ENCODE measurements around the gene RPS6KB2. TPM values are rescaled to one million over a fixed set of nuclear protein-coding genes. Genes with fewer than 3 reads are reported as not detected.

The RPS6KB2 gene
- total and polyA plus RNA-seq, 10 of the 15 experiments (the other 5 are each of a cell fraction or from before 2014, with no cell fraction given) = 0.39 to 101 (median 58.4) TPM

GRCh38 chr11:67468759-67469507, 40.6 kb downstream of the RPS6KB2 start, which contains the start of gene TMEM134 (continued):
- peak; percentile 45 to 76 (median 64) for TF ChIP-seq CTCF (IDR thresholded peaks at IDR 0.05 in 2 of 3, conservative IDR thresholded peaks at IDR 0.05 in 1 of 3; ENCODE audit: control insufficient read depth in 2 of 3, extremely low read depth in 1 of 3, insufficient read depth in 1 of 3, low read depth in 3 of 3, low read length in 3 of 3)
- peak; percentile 81; the same call in 1 of the 2 replicates for TF ChIP-seq MXI1 (IDR thresholded peaks at IDR 0.05; ENCODE audit: low read depth, low read length)
- no peak for TF ChIP-seq FOXK2 (IDR thresholded peaks at IDR 0.05)
- TF ChIP-seq, protein P1, sequence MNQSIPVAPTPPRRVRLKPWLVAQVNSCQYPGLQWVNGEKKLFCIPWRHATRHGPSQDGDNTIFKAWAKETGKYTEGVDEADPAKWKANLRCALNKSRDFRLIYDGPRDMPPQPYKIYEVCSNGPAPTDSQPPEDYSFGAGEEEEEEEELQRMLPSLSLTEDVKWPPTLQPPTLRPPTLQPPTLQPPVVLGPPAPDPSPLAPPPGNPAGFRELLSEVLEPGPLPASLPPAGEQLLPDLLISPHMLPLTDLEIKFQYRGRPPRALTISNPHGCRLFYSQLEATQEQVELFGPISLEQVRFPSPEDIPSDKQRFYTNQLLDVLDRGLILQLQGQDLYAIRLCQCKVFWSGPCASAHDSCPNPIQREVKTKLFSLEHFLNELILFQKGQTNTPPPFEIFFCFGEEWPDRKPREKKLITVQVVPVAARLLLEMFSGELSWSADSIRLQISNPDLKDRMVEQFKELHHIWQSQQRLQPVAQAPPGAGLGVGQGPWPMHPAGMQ (IDR thresholded peaks at IDR 0.05; ENCODE audit: borderline replicate concordance) = no peak
- TF ChIP-seq RB1 (IDR thresholded peaks at IDR 0.05; ENCODE audit: borderline replicate concordance) = peak; percentile 45; the same call in 1 of the 2 replicates
- TF ChIP-seq, protein P2, sequence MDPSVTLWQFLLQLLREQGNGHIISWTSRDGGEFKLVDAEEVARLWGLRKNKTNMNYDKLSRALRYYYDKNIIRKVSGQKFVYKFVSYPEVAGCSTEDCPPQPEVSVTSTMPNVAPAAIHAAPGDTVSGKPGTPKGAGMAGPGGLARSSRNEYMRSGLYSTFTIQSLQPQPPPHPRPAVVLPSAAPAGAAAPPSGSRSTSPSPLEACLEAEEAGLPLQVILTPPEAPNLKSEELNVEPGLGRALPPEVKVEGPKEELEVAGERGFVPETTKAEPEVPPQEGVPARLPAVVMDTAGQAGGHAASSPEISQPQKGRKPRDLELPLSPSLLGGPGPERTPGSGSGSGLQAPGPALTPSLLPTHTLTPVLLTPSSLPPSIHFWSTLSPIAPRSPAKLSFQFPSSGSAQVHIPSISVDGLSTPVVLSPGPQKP (IDR thresholded peaks at IDR 0.05; ENCODE audit: low read depth, low read length) = 0 out of 2 replicates have a peak, but pooled peaks have one; percentile 38
- no peak for TF ChIP-seq TCF7 (IDR thresholded peaks at IDR 0.05; ENCODE audit: borderline replicate concordance)
- no peak for TF ChIP-seq WRNIP1 (IDR thresholded peaks at IDR 0.05; ENCODE audit: borderline replicate concordance, low read depth, low read length)
- TF ChIP-seq, protein P3, sequence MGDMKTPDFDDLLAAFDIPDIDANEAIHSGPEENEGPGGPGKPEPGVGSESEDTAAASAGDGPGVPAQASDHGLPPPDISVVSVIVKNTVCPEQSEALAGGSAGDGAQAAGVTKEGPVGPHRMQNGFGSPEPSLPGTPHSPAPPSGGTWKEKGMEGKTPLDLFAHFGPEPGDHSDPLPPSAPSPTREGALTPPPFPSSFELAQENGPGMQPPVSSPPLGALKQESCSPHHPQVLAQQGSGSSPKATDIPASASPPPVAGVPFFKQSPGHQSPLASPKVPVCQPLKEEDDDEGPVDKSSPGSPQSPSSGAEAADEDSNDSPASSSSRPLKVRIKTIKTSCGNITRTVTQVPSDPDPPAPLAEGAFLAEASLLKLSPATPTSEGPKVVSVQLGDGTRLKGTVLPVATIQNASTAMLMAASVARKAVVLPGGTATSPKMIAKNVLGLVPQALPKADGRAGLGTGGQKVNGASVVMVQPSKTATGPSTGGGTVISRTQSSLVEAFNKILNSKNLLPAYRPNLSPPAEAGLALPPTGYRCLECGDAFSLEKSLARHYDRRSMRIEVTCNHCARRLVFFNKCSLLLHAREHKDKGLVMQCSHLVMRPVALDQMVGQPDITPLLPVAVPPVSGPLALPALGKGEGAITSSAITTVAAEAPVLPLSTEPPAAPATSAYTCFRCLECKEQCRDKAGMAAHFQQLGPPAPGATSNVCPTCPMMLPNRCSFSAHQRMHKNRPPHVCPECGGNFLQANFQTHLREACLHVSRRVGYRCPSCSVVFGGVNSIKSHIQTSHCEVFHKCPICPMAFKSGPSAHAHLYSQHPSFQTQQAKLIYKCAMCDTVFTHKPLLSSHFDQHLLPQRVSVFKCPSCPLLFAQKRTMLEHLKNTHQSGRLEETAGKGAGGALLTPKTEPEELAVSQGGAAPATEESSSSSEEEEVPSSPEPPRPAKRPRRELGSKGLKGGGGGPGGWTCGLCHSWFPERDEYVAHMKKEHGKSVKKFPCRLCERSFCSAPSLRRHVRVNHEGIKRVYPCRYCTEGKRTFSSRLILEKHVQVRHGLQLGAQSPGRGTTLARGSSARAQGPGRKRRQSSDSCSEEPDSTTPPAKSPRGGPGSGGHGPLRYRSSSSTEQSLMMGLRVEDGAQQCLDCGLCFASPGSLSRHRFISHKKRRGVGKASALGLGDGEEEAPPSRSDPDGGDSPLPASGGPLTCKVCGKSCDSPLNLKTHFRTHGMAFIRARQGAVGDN (IDR thresholded peaks at IDR 0.05) = peak; percentile 69; the same call in 1 of the 2 replicates
- TF ChIP-seq, protein P4, sequence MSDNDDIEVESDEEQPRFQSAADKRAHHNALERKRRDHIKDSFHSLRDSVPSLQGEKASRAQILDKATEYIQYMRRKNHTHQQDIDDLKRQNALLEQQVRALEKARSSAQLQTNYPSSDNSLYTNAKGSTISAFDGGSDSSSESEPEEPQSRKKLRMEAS (IDR thresholded peaks at IDR 0.05; ENCODE audit: low read depth, low read length) = peak; percentile 71
- TF ChIP-seq IKZF1 (conservative IDR thresholded peaks at IDR 0.05) = peak; percentile 50; the same call in 1 of the 2 replicates
- no peak; the same call in 1 of the 2 replicates for TF ChIP-seq PML (IDR thresholded peaks at IDR 0.05; ENCODE audit: low read length)
- TF ChIP-seq BMI1 (IDR thresholded peaks at IDR 0.05; ENCODE audit: borderline replicate concordance) = no peak
- TF ChIP-seq SMC3 (IDR thresholded peaks at IDR 0.05; ENCODE audit: borderline replicate concordance, low read length) = peak; percentile 69; the same call in 1 of the 2 replicates
- TF ChIP-seq HDAC6 (IDR thresholded peaks at IDR 0.05; ENCODE audit: unreplicated experiment) = no peak
- no peak for TF ChIP-seq EZH2 (IDR thresholded peaks at IDR 0.05; ENCODE audit: borderline replicate concordance, control insufficient read depth, low read depth, low read length)
- no peak for TF ChIP-seq RCOR1 (conservative IDR thresholded peaks at IDR 0.05; ENCODE audit: low read depth, low read length)
- no peak for TF ChIP-seq ZNF622 (IDR thresholded peaks at IDR 0.05)
- TF ChIP-seq SUPT20H (IDR thresholded peaks at IDR 0.05; ENCODE audit: borderline replicate concordance, control insufficient read depth, low read depth, low read length) = no peak
- TF ChIP-seq SIN3A (IDR thresholded peaks at IDR 0.05; ENCODE audit: low read depth, low read length) = peak; percentile 56; the same call in 1 of the 2 replicates
- no peak for TF ChIP-seq MTA3 (IDR thresholded peaks at IDR 0.05; ENCODE audit: borderline replicate concordance, low read length)
